ENCODE data around the gene PSMB4.

PSMB4 gene

GRCh38 chr1:151443846-151444782, 44.7 kb downstream of the PSMB4 start:
- DNase-seq = peak; percentile 58

- no peak for DNase-seq
These were observed 45.4 kb downstream of the PSMB4 start for GRCh38 chr1:151444783-151445177.

GRCh38 chr1:151447696-151448095, 48.3 kb downstream of the PSMB4 start:
- no peak for DNase-seq

Measured in NCI-H446 treated with DMSO at 0.1 percent for 48 hours (cell line).